ENCODE data around the gene MOV10L1.

GRCh38 chr22:50201191-50202129, 111.7 kb downstream of the MOV10L1 start:
- no peak for TF ChIP-seq CTCF (IDR thresholded peaks at IDR 0.05)
- no peak for TF ChIP-seq POLR2A (IDR thresholded peaks at IDR 0.05)
